Measurements from ENCODE around the gene EEFSEC. TPM values are rescaled to one million over a fixed set of nuclear protein-coding genes. Genes with fewer than 3 reads are reported as not detected.

The EEFSEC gene
- total RNA-seq, 1 donor from 2014 or later = 16.2 TPM

DNA sequence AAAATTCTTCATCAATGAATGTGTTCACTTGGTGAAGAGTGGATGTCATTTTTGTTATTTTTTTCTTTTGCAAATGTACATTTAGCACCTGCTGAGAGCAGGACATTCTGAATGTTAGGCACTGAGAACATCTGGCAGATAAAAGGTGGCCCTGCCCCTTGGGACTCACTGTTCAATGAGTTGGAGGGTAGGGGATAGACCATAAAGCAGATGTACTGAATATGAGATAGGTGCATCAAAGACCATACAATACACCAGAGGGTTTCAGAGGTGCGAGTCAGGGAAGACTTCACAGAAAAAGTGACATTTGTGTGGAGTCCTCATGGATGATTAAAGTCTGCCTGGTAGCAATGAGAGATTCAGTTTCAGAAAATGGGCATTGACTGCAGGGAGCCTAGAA is 34.2 kb downstream of the EEFSEC start:
- H3K4me3 ChIP-seq = no peak overlapping the region
- intact Hi-C loops (cut with DNase I) = no loop called here
- H3K4me1 ChIP-seq = no peaks in the 10 kb centered on the region
- H3K9me3 ChIP-seq = no peaks in the 10 kb centered on the region
- H3K27ac ChIP-seq = no peak overlapping the region
- TF ChIP-seq, protein P1, sequence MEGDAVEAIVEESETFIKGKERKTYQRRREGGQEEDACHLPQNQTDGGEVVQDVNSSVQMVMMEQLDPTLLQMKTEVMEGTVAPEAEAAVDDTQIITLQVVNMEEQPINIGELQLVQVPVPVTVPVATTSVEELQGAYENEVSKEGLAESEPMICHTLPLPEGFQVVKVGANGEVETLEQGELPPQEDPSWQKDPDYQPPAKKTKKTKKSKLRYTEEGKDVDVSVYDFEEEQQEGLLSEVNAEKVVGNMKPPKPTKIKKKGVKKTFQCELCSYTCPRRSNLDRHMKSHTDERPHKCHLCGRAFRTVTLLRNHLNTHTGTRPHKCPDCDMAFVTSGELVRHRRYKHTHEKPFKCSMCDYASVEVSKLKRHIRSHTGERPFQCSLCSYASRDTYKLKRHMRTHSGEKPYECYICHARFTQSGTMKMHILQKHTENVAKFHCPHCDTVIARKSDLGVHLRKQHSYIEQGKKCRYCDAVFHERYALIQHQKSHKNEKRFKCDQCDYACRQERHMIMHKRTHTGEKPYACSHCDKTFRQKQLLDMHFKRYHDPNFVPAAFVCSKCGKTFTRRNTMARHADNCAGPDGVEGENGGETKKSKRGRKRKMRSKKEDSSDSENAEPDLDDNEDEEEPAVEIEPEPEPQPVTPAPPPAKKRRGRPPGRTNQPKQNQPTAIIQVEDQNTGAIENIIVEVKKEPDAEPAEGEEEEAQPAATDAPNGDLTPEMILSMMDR (IDR thresholded peaks at IDR 0.05) = no peak
- H3K36me3 ChIP-seq = no peaks in the 10 kb centered on the region
- H3K27me3 ChIP-seq = no peaks in the 10 kb centered on the region
- DNase-seq (ENCODE audit: low spot score in 2 of 2) = no peak

GRCh38 chr3:128188326-128188725 is 35.0 kb downstream of the EEFSEC start:
- H3K27me3 ChIP-seq = no peaks in the 10 kb centered on the region
- no peak for DNase-seq (ENCODE audit: low spot score in 2 of 2)
- H3K36me3 ChIP-seq = no peaks in the 10 kb centered on the region
- H3K9me3 ChIP-seq = no peaks in the 10 kb centered on the region
- H3K27ac ChIP-seq = no peak overlapping the region
- TF ChIP-seq, protein P1 (IDR thresholded peaks at IDR 0.05) = no peak
- intact Hi-C loops (cut with DNase I) = no loop called here
- no peaks in the 10 kb centered on the region for H3K4me1 ChIP-seq
- no peak overlapping the region for H3K4me3 ChIP-seq

DNA sequence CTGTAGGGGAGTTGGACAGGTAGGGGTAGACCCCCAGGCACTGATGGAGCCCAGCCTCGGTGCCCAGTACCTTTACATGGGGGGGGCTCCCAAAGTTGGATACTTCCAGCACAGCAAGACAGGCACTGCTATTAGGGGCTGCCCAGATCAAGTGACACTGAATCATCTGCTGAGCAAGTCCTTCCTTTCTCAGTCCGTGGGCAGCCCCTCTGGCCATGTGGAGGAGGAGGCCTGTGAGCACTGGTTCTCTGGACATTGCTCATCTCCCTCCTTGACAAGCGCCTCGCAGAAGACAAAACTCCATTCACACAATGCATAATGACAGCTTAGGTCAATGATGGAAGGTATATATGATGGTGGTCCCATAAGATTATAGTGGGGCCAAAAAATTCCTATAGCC is 35.7 kb downstream of the EEFSEC start:
- Histone ChIP-seq H3K4me3 (no peak overlapping the region), H3K27me3 (no peaks in the 10 kb centered on the region), H3K9me3 (no peaks in the 10 kb centered on the region), H3K27ac (no peak overlapping the region), H3K4me1 (peaks cover 0 to 6% of the 10 kb centered on the region in 2 donors), H3K36me3 (no peaks in the 10 kb centered on the region)
- TF ChIP-seq, protein P1 (IDR thresholded peaks at IDR 0.05) = no peak
- intact Hi-C loops (cut with DNase I) = no loop called here
- no peak for DNase-seq (ENCODE audit: low spot score in 2 of 2)

GRCh38 chr3:128190501-128190900 is 37.2 kb downstream of the EEFSEC start:
- Histone ChIP-seq H3K9me3 (no peaks in the 10 kb centered on the region), H3K4me3 (no peak overlapping the region), H3K27ac (no peak overlapping the region), H3K36me3 (no peaks in the 10 kb centered on the region), H3K4me1 (peaks cover 3 to 10% of the 10 kb centered on the region in 2 donors), H3K27me3 (no peaks in the 10 kb centered on the region)
- intact Hi-C loops (cut with DNase I) = no loop called here
- no peak for DNase-seq (ENCODE audit: low spot score in 2 of 2)
- TF ChIP-seq, protein P1 (IDR thresholded peaks at IDR 0.05) = no peak

DNA sequence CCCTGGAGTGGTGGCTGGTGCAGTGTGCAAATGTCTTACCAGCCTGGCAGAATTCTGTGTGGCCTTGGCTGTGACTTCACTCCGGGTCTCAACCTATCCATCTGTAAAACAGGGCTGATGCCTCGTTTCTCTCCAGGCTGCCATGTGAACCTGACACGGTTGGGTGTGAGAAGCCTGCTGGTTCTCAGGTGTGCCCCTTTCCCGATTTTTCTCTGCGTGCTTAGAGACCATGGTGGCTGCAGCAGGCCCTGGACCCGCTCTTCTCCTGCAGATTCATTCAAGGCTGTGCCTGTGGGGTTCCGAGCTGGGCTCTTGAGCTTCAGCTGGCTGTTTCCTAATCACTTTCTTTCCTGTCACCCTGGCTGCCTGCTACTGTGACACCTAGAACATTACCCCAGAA is 38.9 kb downstream of the EEFSEC start:
- peaks cover 3 to 10% of the 10 kb centered on the region in 2 donors for H3K4me1 ChIP-seq
- H3K27me3 ChIP-seq = no peaks in the 10 kb centered on the region
- no peak overlapping the region for H3K27ac ChIP-seq
- no peaks in the 10 kb centered on the region for H3K36me3 ChIP-seq
- H3K4me3 ChIP-seq = no peak overlapping the region
- intact Hi-C loops (cut with DNase I) = no loop called here
- no peaks in the 10 kb centered on the region for H3K9me3 ChIP-seq
- TF ChIP-seq, protein P1 (IDR thresholded peaks at IDR 0.05) = no peak
- DNase-seq (ENCODE audit: low spot score in 2 of 2) = no peak

DNA sequence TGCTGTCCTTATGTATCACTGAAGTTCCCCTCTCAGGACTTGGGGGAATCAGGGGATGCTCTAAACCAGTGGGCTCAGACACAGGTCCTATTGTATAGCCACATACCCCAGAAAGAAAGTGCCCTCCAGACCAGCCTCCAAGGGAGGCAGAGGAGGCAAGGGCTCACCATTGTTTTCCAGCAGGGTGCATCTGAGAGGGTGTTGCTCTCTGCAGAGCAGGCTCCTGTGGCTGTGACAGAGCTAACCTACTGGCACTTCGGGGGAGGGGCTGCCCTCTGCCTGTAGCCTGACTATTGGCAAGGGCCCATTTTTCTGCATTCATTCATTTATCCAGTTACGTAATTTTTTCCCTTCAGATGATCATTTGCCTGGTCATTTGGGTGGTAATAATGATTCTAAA is 39.9 kb downstream of the EEFSEC start:
- no peak overlapping the region for H3K4me3 ChIP-seq
- intact Hi-C loops (cut with DNase I) = no loop called here
- no peaks in the 10 kb centered on the region for H3K36me3 ChIP-seq
- DNase-seq (ENCODE audit: low spot score in 2 of 2) = no peak
- H3K27me3 ChIP-seq = no peaks in the 10 kb centered on the region
- peaks cover 3 to 10% of the 10 kb centered on the region in 2 donors for H3K4me1 ChIP-seq
- TF ChIP-seq, protein P1 (IDR thresholded peaks at IDR 0.05) = no peak
- H3K9me3 ChIP-seq = no peaks in the 10 kb centered on the region
- H3K27ac ChIP-seq = no peak overlapping the region
